Astrocyte of the cerebellum (primary cell): Measurements from ENCODE around the gene NARS2.
A peak's percentile ranks its signal among the peaks of the same experiment; 100 is the strongest.

Source experiments
- DNase-seq: peaks from one replicate; pipeline ENCODE4 v3.0.0-alpha.2; 2011; ENCODE audit warnings: low read depth
- H3K4me3 ChIP-seq: 2 replicates; pipeline ENCODE4 v1.5.1; 2011; ENCODE audit warnings: mild to moderate bottlenecking, low read depth, low read length, moderate library complexity
- CTCF ChIP-seq: IDR thresholded peaks from 2 replicates; pipeline ENCODE4 v1.5.1; 2012; ENCODE audit warnings: low read length, low read depth, moderate library complexity, mild to moderate bottlenecking; ENCODE audit errors: missing control alignments
- in situ Hi-C: cut with HindIII; loops from 2 replicates; pipeline ENCODE4 v1.10.0; 2017; ENCODE audit warnings: low sequenced_read_pairs

NARS2 gene

GRCh38 chr11:78594814-78595213 is 20.1 kb upstream of the NARS2 start:
- DNase-seq: no peak
- in situ Hi-C loops: no loop called here
- H3K4me3 ChIP-seq: no peak overlapping the region
- no peak for TF ChIP-seq CTCF

- no peak for TF ChIP-seq CTCF
- no peak for DNase-seq
- H3K4me3 ChIP-seq: no peak overlapping the region
- in situ Hi-C loops: no loop called here
Measured at GRCh38 chr11:78588517-78588916, 13.9 kb upstream of the NARS2 start.

GRCh38 chr11:78587446-78587845 is 12.8 kb upstream of the NARS2 start:
- H3K4me3 ChIP-seq: no peak overlapping the region
- no peak for DNase-seq
- in situ Hi-C loops: no loop called here
- no peak for TF ChIP-seq CTCF

GRCh38 chr11:78586452-78587046 is 11.9 kb upstream of the NARS2 start:
- DNase-seq: no peak
- H3K4me3 ChIP-seq: no peak overlapping the region
- TF ChIP-seq CTCF: peak; percentile 39
- in situ Hi-C loops: no loop called here

GRCh38 chr11:78583889-78584288 is 9.2 kb upstream of the NARS2 start:
- no peak for DNase-seq
- in situ Hi-C loops: no loop called here
- H3K4me3 ChIP-seq: no peak overlapping the region
- no peak for TF ChIP-seq CTCF

- DNase-seq: no peak
- no peak overlapping the region for H3K4me3 ChIP-seq
- in situ Hi-C loops: no loop called here
- no peak for TF ChIP-seq CTCF
Measured at GRCh38 chr11:78577495-78577894, 2.8 kb upstream of the NARS2 start.
